WI38 (cell line): Measurements from ENCODE around the gene PPP1R14C.

ENCODE experiments used
- H3K4me3 ChIP-seq: 2 replicates; pipeline ENCODE4 v1.5.1; 2011; ENCODE audit warnings: low read depth, mild to moderate bottlenecking, control low read depth, low read length
- TF ChIP-seq, protein P1 (sequence below): IDR thresholded peaks from 2 replicates; pipeline ENCODE4 v1.5.1; 2012; ENCODE audit warnings: low read depth, mild to moderate bottlenecking, control low read depth, low read length

The PPP1R14C gene

DNA sequence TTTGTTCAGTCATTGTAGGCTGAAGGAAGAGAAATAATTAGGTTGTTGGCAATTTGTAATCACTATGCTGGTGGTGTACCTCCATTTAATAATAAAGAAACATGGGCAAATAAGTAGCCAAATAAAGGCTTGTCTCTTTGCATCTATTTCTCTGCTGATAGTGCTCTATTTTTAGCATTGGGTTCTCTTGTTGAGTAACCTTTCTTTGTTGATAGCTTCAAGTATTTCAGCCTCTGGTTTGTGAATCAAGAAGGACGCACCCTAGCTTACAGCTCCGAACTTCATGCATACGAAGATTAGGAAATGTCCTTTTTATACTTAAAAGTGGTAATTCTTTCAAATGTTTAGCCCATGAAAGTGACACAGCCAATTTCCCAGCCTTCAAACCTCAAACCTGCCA, 2.6 kb downstream of the PPP1R14C start:
- TF ChIP-seq, protein P1, sequence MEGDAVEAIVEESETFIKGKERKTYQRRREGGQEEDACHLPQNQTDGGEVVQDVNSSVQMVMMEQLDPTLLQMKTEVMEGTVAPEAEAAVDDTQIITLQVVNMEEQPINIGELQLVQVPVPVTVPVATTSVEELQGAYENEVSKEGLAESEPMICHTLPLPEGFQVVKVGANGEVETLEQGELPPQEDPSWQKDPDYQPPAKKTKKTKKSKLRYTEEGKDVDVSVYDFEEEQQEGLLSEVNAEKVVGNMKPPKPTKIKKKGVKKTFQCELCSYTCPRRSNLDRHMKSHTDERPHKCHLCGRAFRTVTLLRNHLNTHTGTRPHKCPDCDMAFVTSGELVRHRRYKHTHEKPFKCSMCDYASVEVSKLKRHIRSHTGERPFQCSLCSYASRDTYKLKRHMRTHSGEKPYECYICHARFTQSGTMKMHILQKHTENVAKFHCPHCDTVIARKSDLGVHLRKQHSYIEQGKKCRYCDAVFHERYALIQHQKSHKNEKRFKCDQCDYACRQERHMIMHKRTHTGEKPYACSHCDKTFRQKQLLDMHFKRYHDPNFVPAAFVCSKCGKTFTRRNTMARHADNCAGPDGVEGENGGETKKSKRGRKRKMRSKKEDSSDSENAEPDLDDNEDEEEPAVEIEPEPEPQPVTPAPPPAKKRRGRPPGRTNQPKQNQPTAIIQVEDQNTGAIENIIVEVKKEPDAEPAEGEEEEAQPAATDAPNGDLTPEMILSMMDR, result no peak
- H3K4me3 ChIP-seq, result no peak overlapping the region

DNA sequence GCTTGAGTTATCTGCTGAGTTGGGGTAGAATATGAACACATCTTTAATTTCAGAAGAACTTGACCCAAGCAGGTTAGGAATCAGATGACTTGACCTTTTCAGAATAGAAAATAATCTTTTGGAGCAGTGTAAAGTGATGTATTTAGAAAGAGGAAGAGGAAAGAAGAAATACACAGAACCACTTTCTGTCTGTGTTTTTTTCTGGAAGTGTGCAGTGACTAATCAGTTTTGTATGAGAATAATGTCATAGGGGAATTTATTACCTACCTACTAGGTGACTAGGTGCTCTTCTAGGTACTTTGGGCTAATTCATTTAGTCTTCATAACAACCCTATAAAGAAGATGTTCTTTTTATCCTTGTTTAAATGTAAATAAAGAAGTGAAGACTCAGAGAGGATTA, 3.0 kb downstream of the PPP1R14C start:
- no peak overlapping the region for H3K4me3 ChIP-seq
- TF ChIP-seq, protein P1, result no peak

DNA sequence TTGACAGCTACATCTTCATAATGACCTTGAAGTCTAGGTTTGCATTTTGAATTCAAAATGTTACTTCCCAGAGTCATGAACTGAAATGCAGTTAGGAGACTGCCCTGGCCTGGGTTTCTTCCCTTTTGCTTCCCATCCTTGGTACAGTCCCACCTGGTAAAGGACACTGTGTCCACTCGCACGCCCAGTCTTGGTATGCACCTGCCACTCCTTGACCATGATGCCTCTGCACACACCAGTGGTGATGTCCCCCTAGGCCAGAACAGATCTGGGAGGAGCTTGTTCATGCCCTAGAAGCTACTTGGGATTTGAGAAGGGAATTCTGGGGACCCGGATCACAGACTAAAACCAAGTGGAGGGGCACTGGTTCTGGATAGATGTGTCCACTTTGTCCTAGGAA, 3.6 kb downstream of the PPP1R14C start:
- TF ChIP-seq, protein P1, result no peak
- H3K4me3 ChIP-seq, result no peak overlapping the region

- H3K4me3 ChIP-seq, result no peak overlapping the region
- TF ChIP-seq, protein P1, result no peak
Measured at GRCh38 chr6:150149146-150149545, 6.3 kb downstream of the PPP1R14C start.

GRCh38 chr6:150150458-150150820, 7.6 kb downstream of the PPP1R14C start:
- H3K4me3 ChIP-seq, result no peak overlapping the region
- TF ChIP-seq, protein P1, result no peak

DNA sequence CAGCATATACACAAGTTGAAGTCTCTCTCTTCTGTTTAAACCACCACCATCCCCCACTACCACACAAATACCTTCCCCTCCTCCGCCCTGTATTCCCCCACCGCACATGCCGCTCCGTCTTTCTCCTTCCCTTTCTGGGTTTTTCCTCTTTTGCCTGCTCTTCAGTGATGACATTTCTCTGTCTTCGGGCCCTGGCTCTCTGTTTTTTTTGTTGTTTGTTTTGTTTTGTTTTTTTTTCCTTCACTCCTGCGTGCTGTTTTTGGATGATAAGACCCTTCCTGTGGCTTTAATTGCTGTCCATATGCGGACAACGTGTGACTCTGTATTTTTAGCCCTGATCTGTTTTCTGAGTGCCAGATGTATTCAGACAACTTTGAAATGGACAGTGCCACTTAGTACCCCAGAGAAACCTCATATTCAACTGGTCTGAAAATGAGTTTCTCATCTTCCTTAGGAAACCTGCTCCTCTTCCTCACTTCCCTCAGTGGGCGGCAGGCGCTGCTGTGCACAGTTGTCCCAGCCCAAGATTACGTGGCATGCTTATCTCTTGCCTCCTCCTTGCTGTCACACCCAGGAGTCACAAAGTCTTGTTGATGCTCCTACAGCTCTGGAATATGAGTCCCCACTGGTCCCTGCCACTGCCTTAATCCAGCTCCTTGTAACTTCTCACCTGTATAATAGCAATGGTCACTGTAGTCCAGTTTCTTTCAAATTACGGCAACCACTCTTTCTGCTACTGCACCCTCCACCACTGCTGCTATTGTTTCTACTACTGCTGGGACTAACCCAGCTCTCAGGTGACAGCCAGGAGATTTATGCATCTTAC, 8.2 kb downstream of the PPP1R14C start:
- TF ChIP-seq, protein P1, result no peak
- no peak overlapping the region for H3K4me3 ChIP-seq
